Heart right ventricle (tissue), 16 donors: ENCODE data around the gene DHFR2. TPM values are rescaled to one million over a fixed set of nuclear protein-coding genes. Genes with fewer than 3 reads are reported as not detected.
A peak's percentile ranks its signal among the peaks of the same experiment; 100 is the strongest.

Experiments used
- ATAC-seq, 8 donors: fragments of 200-7000 bp; cut with Tn5 transposase; one replicate each; pipeline ENCODE4 v1.9.1; 2020; ENCODE audit warnings: mild to moderate bottlenecking in 8 of 8, moderate library complexity in 8 of 8, moderate number of reproducible peaks in 1 of 8
- DNase-seq, 2 donors: peaks; one replicate each; pipeline ENCODE4 v3.0.0-alpha.2; 2020
- H3K27ac ChIP-seq, 10 donors: fragments of 200-600 bp; sonication (generic) in 2 of 10; one replicate each; pipeline versions ENCODE4 v1.5.0 to v1.8.0; 2020 to 2022; ENCODE audit warnings: mild to moderate bottlenecking in 3 of 10
- H3K27me3 ChIP-seq, 7 donors: fragments of 200-600 bp; one replicate each; pipeline ENCODE4 v1.8.0; 2021 to 2022; ENCODE audit warnings: mild to moderate bottlenecking in 2 of 7
- H3K36me3 ChIP-seq, 9 donors: fragments of 200-600 bp; sonication (generic) in 1 of 9; one replicate each; pipeline versions ENCODE4 v1.5.0 to v1.8.0; 2020 to 2022; ENCODE audit warnings: mild to moderate bottlenecking in 2 of 9
- H3K4me1 ChIP-seq, 9 donors: fragments of 200-600 bp; sonication (generic) in 1 of 9; one replicate each; pipeline versions ENCODE4 v1.5.0 to v1.8.0; 2020 to 2022; ENCODE audit warnings: mild to moderate bottlenecking in 4 of 9
- H3K4me3 ChIP-seq, 10 donors: fragments of 200-600 bp; sonication (generic) in 2 of 10; one replicate each; pipeline versions ENCODE4 v1.5.0 to v1.8.0; 2020 to 2022; ENCODE audit warnings: mild to moderate bottlenecking in 7 of 10, moderate library complexity in 2 of 10
- H3K9me3 ChIP-seq, 11 donors: fragments of 200-600 bp in 10 of 11; sonication (generic) in 2 of 11; one replicate each; pipeline versions ENCODE4 v1.5.0 to v1.8.0; 2013 to 2022; ENCODE audit warnings: mild to moderate bottlenecking in 2 of 11, control low read depth in 1 of 11, moderate library complexity in 1 of 11
- CTCF ChIP-seq, 9 donors: fragments of 200-600 bp; sonication (generic) in 2 of 9; IDR thresholded peaks; one replicate each; pipeline versions ENCODE4 v1.5.0 to v1.8.0; 2021 to 2022; ENCODE audit warnings: antibody characterized with exemption in 9 of 9, mild to moderate bottlenecking in 5 of 9, moderate library complexity in 1 of 9
- WGBS, 2 donors: extraction: QIAGEN DNeasy Blood & Tissue Kit; methylation state at CpG; one replicate each; pipeline ENCODE4 v1.1.7; 2013; ENCODE audit warnings: inconsistent platforms in 1 of 2; 5-methylcytosine and 5-hydroxymethylcytosine counted together
- intact Hi-C, 10 donors: fragments of 100-400 bp; cut with DNase I; formaldehyde crosslinking; loops; one replicate each; pipeline versions ENCODE4 v1.11.1 to v1.14.2; 2022
- polyA plus RNA-seq, 2 donors: library from polyadenylated mRNA; stranded (reverse); fragments of 200-250 nt; gene quantifications; one replicate each; pipeline ENCODE4 v1.2.3, GENCODE V29; 2013
- total RNA-seq, 10 donors: library from RNA; stranded (reverse); fragmentation: NEBNext Ultra II Directional in 3 of 10; extraction: Animal tissue kit (Norgen Biotek cat#: 25700) in 3 of 10; gene quantifications; one replicate each; pipeline versions ENCODE4 v1.2.1 to v1.2.4, GENCODE V29; 2021 to 2023
- donor health status: Arrhythmogenic right ventricular cardiomyopathy.
- donor health status: ischemic (EF 13 %, LVEDD 7.1; RV severe dilation, severe dysfunction).
- donor health status: healthy with polysubstance abuse.
- donor health status: DM: no; HTN: yes; CAD: no.
- donor health status: DM: no; HTN: no; CAD: no.
- donor health status: ischemic (EF 25% LVEDD 6.9; RV normal size, moderate dysfunction).
- donor health status: ischemic (EF 25% LVEDD 5.7; RV mildly dilated, moderate dysfunction).
- donor health status: healthy.
- donor health status: DM: yes; HTN: yes; CAD: no.
- donor health status: Ischemic cardiomyopathy.
- donor health status: ischemic (EF 35%, LVEDD 5.7; RV mildly dilated, moderate dysfunction).
- donor health status: nonischemic (EF 11% LVEDD 7.7; RV severe dilation, severe dysfunction).
- donor health status: DM: yes; HTN: yes; CAD: no.
- donor health status: PGD.
- donor health status: ischemic (EF 29% LVEDD 5.4; RV normal size, mild dysfunction).
- donor health status: nonischemic (EF 23%, LVEDD 6.1; RV moderate dilation, normal function).

The DHFR2 gene
- total and polyA plus RNA-seq, 12 donors = 1.6 to 4.9 (median 2.8) TPM

GRCh38 chr3:94101860-94102259 lies 39.1 kb upstream of the DHFR2 start:
- intact Hi-C loops = no loop called here
- H3K9me3 ChIP-seq = no peaks in the 10 kb centered on the region
- TF ChIP-seq CTCF (IDR thresholded peaks at IDR 0.05) = no peak
- 73 to 77% methylated on average over 4 of the region's 4 CpGs for WGBS, 2 donors
- no peaks in the 10 kb centered on the region for H3K27me3 ChIP-seq
- H3K4me1 ChIP-seq = peaks cover 0 to 8% (median 0%) of the 10 kb centered on the region in 9 donors
- no peak overlapping the region for H3K4me3 ChIP-seq
- ATAC-seq = no peak
- no peak for DNase-seq
- H3K36me3 ChIP-seq = peaks cover 0 to 91% (median 27%) of the 10 kb centered on the region in 9 donors
- H3K27ac ChIP-seq = no peak overlapping the region

- intact Hi-C loops = no loop called here
- H3K36me3 ChIP-seq = peaks cover 0 to 99% (median 38%) of the 10 kb centered on the region in 9 donors
- DNase-seq = no peak
Measured at GRCh38 chr3:94099311-94099710, 36.6 kb upstream of the DHFR2 start.

GRCh38 chr3:94098452-94098851 lies 35.7 kb upstream of the DHFR2 start:
- Histone ChIP-seq H3K4me1 (peaks cover 0 to 8% (median 0%) of the 10 kb centered on the region in 9 donors), H3K27ac (peak overlapping the region in 1 of 10 donors; percentile 28), H3K9me3 (no peaks in the 10 kb centered on the region), H3K36me3 (peaks cover 0 to 97% (median 38%) of the 10 kb centered on the region in 9 donors), H3K4me3 (no peak overlapping the region), H3K27me3 (no peaks in the 10 kb centered on the region)
- intact Hi-C loops = no loop called here
- DNase-seq (no peak), ATAC-seq (peak in 1 of 8 donors; percentile 61)
- WGBS, 2 donors = 54 to 79% methylated on average over 3 of the region's 3 CpGs
- no peak for TF ChIP-seq CTCF (IDR thresholded peaks at IDR 0.05)

More at GRCh38 chr3:94099311-94099710, 36.6 kb upstream of the DHFR2 start:
- ATAC-seq = no peak
- H3K4me1 ChIP-seq = peaks cover 0 to 8% (median 0%) of the 10 kb centered on the region in 9 donors
- H3K4me3 ChIP-seq = no peak overlapping the region
- H3K27me3 ChIP-seq = no peaks in the 10 kb centered on the region
- no peak overlapping the region for H3K27ac ChIP-seq
- 83 to 86% methylated on average over 1 of the region's 1 CpG for WGBS, 2 donors
- TF ChIP-seq CTCF (IDR thresholded peaks at IDR 0.05) = no peak
- no peaks in the 10 kb centered on the region for H3K9me3 ChIP-seq

- peaks cover 0 to 97% (median 34%) of the 10 kb centered on the region in 9 donors for H3K36me3 ChIP-seq
- WGBS, 2 donors = 99 to 100% methylated on average over 2 of the region's 2 CpGs
- peaks cover 0 to 8% (median 0%) of the 10 kb centered on the region in 9 donors for H3K4me1 ChIP-seq
- H3K27me3 ChIP-seq = no peaks in the 10 kb centered on the region
- H3K27ac ChIP-seq = no peak overlapping the region
- no peak for TF ChIP-seq CTCF (IDR thresholded peaks at IDR 0.05)
- H3K4me3 ChIP-seq = no peak overlapping the region
- intact Hi-C loops = no loop called here
- DNase-seq (no peak), ATAC-seq (no peak)
- no peaks in the 10 kb centered on the region for H3K9me3 ChIP-seq
Measured at GRCh38 chr3:94095111-94095510, 32.4 kb upstream of the DHFR2 start.
